ENCODE measurements around the gene NKPD1.

Gene NKPD1

DNA sequence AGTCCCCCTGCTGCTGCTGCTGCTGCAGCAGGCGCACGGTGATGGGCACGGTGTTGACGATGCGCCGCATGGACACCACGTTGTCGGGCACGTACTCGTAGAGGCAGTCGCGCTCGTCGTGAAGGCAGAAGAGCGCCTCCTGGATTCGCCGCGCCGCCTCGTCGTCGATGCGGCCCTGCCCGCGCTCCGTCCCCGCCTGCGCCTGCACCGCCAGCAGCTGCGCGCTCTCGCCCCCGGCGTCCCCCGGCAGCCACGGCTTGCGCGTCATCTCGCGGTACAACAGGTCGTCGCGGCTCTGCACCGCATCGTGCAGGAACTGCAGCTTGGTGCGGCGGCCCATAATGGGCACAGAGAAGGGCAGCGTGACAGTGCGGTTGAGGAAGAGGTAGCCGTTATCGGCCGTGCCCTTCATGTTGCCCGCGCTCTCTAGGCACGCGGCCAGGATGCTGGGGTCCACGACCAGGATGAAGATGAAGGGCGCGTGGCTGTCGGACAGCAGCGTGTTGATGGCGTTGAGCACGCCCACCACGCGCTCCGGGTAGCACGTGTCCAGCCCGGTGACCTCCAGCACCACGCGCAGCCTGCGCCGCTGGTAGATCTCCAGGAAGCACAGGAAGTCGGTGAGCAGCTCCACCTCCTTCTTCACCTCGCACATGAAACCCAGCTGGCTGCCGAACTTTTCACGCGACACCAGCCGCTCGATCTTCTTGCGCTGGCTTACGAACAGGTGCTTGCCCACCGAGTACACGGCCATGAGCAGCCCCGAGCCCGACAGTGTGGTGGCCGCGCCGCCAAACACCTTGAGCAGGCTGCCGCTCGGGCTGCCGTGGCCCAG, 8.1 kb downstream of the NKPD1 start:
- no peak for DNase-seq

DNA sequence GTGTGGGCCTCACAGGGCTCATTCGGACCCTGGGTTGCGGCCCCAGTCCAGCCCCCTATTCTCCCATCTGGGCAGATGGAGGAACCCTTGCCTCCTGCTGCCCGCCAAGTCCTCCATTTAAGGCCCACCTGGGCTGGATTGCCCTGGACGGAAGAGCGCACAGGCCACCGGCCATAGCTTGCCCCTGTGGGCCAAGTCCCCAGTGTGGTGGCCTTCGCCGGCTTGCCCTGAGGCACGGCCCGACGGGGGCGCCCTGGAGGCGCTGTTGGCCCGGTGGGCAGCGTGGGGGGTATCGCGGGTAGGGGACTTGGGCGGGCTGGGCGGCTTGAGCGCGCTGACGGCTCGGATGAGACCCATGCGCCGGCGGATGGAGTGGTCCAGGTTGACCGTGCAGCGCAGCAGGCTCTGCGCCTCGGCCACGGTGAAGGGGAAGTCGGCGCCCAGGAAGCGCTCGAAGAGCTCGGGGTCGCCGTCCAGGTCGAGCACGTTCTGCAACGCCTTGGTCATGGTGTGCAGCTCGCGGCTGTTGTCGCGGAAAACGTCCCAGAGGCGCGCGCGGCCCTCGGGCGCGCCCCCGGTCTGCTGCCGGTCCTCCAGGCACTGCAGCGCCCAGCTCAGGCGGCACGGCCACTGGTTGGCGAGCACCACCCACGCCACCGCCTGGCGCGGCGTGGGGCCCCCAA, 8.8 kb downstream of the NKPD1 start:
- no peak for DNase-seq

GRCh38 chr19:45151320-45151719, 9.5 kb downstream of the NKPD1 start:
- no peak for DNase-seq

DNA sequence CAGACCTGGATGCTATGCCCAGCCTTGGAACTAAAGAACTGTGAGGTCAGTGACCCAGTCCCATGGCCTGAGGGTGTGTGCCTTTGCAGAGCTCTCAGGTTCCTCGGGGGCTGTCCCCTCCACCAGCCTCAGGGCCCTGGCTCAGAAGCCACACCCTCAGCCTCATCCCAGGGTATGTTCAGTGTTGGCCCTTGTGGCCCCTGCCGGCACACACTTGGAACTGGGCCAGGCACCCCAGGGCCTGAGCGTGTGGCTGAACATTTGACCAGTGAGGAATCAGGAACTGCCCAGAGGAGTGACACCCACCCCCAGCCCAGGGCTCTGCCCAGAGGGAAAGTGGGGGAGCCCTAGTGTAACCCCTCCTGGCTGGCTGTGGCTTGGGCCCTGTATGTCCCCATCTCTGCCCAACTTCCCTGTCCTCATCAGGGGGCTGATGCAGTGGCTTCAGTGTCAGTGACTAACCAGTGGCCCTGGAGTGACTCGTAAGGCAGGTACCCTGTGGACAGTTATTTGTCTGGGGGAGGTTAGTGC, 10.0 kb downstream of the NKPD1 start:
- DNase-seq, result no peak

DNA sequence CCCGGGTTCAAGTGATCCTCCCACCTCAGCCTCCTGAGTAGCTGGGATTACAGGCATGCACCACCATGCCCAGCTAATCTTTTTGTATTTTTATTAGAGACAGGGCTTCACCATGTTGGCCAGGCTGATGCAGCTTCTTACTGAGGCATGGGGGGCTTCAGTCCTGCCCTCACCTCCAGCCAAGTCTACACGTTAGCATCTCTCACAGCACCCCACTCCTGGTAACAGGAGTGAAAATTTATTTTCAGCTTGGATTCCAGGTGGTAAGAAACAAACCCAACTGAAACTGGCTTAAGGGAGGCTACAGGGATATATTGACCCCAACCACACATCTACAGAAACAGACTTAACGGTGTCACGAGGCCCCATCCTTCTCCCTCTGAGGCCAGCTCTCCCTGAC, 10.6 kb downstream of the NKPD1 start:
- no peak for DNase-seq

DNA sequence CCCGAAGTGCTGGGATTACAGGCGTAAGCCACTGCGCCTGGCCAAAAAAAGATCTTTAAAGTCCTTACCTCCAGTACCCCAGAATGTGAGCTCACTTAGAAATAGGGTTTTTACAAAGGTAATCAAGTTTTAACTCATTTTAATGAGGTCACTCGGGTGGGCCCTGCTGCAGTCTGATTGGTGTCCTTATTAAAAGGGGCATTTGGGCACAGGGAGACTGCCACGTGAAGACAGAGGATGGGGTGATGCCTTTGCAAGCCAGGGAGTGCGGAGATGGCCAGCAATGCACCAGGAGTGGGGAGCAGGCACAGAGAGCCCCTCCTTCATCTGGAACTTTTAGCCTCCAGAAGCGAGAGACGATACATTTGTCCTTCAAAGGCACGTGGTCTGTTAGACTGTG, 11.7 kb downstream of the NKPD1 start:
- DNase-seq, result no peak

DNA sequence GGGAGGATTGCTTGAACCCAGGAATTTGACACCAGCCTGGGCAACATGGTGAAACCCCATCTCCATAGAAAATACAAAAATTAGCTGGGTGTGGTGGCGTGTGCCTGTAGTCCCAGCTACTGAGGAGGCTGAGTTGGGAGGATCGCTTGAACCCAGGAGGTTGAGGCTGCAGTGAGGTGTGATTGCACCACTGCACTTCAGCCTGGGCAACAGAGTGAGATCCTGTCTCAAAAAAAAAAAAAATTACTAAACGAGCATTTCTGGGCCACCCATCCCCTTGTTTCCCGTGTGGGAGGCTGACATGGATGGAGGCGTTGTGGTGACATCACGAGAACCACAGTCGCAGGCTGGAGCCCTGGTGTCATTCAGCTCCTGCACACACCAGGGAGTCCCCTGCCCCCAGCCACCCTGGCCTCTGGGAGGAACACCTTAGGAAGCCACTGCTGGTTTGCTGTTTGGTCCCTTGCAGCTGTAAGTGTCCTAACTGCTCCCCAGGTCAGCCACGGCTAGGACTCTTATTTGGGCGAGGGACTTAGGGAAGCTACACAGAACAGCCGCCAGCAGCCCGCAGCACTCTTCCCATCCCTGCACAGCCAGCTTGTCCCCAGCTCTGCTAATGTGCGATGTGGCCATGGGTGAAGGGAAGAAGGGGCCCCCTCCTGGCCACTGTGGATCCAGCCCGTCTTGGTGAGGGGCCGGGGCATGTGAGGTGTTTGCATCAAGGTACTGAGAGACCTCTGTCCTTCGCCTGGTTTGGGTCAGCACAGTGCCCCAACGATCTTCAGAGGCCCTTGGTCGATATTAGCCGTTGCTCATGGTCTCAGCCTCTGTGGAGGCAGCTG, 12.7 kb downstream of the NKPD1 start:
- DNase-seq, result no peak

DNA sequence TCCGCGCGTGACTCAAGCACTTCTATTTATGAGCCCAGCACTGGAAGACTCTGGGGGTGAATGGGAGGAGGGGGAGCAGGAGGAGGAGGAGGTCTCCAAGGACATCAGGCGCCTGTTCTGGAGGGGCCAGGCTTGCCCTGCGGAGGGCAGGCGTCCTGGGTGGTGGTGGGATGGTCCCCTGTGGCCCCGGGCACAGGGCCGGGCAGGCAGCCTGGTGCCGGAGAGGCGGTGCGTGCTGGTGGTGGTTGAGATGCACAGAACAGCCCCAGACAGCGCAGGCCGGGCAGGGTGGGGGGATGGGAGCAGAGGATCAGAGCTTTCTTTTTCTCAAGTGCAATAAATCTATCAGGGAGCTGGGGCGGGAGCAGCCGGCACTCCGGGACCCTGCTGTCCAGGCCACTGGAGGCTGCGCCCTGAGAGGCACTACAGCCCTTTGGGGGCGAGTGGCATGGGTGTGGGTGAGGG, 14.0 kb downstream of the NKPD1 start:
- no peak for DNase-seq

- no peak for DNase-seq
These were observed 14.5 kb downstream of the NKPD1 start for GRCh38 chr19:45146251-45146650.

DNA sequence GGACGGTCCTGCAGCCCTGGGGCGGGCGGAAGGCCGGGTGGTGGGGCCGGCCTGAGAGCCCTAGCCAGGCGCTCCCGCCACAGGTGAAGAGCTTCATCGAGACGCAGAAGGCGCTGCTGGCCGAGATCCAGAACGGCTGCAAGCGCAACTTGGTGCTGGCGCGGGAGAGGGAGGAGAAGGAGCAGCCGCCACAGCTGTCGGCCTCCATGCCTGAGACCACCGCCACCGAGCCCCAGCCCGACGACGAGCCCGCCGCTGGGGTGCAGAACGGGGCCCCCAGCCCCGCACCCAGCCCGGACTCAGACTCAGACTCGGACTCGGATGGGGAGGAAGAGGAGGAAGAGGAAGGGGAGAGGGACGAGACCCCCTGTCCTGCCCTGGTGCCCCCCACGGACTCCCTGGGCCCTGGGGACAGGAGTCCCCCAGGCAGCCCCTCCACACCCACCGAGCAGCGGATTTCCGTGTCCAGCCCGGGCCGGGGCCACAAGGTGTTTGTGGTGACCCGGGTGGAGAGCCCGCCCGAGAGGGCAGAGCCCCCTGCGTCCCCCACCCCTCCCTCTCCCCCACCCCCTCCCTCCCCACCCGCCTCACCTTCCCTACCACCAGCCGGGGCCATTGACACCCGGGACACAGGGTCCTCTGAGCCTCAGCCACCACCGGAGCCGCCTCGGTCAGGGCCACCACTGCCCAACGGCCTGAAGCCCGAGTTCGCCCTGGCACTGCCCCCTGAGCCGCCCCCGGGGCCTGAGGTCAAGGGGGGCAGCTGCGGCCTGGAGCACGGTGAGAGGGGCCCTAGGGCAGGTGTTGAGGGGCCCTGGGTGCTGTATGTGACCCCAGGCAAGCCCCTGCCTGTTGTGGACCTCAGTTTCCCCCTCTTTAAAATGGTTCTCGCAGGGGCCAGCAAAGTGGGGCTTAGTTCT, 15.3 kb downstream of the NKPD1 start:
- DNase-seq, result no peak

GRCh38 chr19:45144431-45145269, 16.1 kb downstream of the NKPD1 start:
- DNase-seq, result no peak

- no peak for DNase-seq
These were observed 18.1 kb downstream of the NKPD1 start for GRCh38 chr19:45142726-45143110.

- DNase-seq, result no peak
These were observed 18.6 kb downstream of the NKPD1 start for GRCh38 chr19:45142016-45142725.

DNA sequence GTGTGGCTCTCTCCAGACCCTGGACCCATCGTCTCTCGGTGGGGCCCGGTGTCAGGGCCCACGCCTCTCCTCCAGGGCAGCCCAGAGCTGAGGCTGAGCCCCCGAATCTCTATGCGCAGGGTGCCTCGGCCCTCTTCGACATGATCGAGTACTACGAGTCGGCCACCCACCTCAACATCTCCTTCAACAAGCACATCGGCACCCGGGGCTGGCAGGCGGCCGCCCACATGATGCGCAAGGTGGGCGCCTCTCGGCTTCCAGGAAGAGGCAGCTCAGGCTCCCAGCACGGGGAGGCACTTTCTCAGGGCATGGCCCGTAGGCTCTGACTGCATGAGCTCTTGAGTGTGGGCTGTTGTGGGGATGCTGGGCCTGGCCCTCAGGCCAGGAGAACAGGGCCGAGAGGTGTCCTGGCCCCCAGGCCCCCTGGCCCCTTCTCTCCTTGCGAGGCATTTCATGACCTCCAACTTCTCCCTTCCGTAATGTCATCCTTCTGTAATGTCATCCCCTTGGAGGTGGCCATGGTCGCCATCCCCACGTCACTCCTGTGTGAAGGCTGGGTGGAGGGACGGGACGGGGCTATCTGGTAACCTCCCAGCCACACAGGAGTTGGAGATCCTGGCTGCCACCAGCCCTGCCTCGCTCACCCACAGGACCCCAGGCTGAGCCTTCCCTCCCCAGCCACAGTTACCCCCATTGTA, 19.4 kb downstream of the NKPD1 start:
- no peak for DNase-seq

- no peak for DNase-seq
These were observed 20.2 kb downstream of the NKPD1 start for GRCh38 chr19:45140533-45140932.

- no peak for DNase-seq
These were observed 20.7 kb downstream of the NKPD1 start for GRCh38 chr19:45140144-45140503.

DNA sequence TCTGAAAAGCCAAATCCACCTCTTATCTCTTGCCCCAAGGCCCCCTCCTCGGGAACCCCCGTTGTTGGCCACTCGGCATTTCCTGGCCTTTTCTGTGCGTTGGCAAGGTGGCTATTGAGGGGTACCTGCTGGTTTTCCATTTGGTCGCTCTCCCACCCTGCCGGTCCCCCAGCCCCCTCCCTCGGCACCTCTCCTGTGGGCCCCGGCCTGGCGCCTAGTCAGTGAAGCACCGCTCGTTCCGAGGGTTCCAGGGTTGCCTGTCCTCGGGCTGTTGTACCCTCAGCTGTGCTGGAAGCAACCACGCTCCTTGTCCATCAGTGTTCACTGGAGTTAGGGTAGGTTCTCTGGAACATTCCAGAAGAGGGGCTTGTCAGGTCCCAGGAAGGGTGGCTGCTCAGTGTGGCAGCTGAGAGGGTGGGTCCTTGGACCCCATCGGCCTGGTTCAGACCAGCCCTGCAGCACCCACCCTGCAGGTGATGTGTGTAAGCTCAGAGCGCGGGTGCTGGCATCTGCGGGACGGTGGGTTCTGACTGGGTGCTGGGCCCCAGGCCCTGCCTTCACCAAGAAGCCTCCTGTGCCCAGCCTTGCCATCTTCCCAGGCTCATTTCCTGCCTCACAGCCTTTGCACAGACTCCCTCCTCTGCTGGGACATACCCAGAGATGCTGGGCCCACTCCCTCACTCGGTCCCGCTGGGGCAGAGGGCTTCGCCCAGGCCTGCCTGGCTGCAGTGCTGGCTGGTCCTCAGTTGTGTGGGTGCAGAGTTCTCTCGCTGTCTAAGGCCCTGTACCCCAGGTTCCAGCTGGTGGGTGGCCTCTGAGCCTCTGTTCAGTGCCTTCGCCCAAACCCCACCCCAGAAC, 21.3 kb downstream of the NKPD1 start:
- no peak for DNase-seq

DNA sequence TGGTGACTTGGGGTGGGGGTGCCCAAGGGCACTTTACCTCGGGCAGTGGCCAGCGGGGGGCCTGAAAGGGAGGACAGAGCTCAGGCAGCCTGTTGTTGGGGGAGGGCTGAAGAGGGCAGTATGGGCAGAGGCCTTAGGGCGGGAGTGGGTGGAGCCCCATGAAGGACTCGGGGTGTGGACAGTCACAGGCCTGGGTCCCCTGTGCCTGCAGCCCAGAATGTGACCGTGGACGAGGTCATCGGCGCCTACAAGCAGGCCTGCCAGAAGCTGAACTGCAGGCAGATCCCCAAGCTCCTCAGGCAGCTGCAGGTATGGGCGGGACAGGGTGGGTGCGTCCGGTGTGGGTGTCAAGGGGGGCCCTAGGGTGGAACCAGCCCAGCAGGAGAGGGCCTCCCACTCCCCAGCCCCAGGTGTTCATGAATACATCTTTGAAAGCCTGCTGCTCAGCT, 22.5 kb downstream of the NKPD1 start:
- DNase-seq, result no peak

Measured in NCI-H510A (cell line).